Measurements from ENCODE around the gene ZNF774. TPM values are rescaled to one million over a fixed set of nuclear protein-coding genes. Genes with fewer than 3 reads are reported as not detected.

ZNF774 gene
- total and polyA plus RNA-seq, 4 donors = 0.19 to 1.0 (median 0.48) TPM

DNA sequence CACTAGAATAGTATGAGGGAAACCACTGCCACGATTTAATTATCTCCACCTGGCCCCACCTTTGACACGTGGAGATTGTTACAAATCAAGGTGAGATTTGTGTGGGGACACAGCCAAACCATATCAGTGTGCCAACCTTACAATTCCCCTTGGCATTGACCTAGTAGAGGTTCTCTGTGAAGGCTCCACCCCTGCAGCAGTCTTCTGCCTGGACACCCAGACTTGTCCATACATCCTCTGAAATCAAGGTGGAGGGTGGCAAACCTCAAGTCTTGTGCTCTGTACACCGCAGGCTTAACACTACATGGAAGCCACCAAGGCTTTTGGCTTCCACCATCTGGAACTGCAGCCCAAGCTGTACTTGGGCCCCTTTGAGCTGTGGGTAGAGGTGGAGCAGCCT lies 27.2 kb downstream of the ZNF774 start:
- no peak for DNase-seq (ENCODE audit: low spot score)
- 89% methylated on average over 3 of the region's 3 CpGs for WGBS
- Histone ChIP-seq H3K4me1 (ENCODE audit: control insufficient read depth in 4 of 4, insufficient read depth in 4 of 4, low read length in 3 of 4) (peaks cover 0 to 2% (median 0%) of the 10 kb centered on the region in 4 donors), H3K27me3 (ENCODE audit: control insufficient read depth in 4 of 4, insufficient read depth in 4 of 4, low read length in 3 of 4) (no peaks in the 10 kb centered on the region), H3K4me3 (ENCODE audit: low read depth in 1 of 3, low read length in 3 of 3) (peak overlapping the region in 1 of 3 donors; percentile 0), H3K9ac (ENCODE audit: low read depth in 1 of 2, low read length in 2 of 2) (no peak overlapping the region), H3K27ac (ENCODE audit: low read depth in 1 of 2, low read length in 2 of 2) (no peak overlapping the region), H3K36me3 (ENCODE audit: control insufficient read depth in 4 of 4, insufficient read depth in 3 of 4, low read depth in 1 of 4, low read length in 3 of 4) (no peaks in the 10 kb centered on the region), H3K9me3 (ENCODE audit: control insufficient read depth in 4 of 4, low read length in 3 of 4) (peaks cover 0 to 9% (median 3%) of the 10 kb centered on the region in 4 donors)
- TF ChIP-seq EGR1 (IDR thresholded peaks at IDR 0.05; ENCODE audit: low read depth in 2 of 2) (no peak), HNF4G (IDR thresholded peaks at IDR 0.05) (no peak)
- TF ChIP-seq, protein P1, sequence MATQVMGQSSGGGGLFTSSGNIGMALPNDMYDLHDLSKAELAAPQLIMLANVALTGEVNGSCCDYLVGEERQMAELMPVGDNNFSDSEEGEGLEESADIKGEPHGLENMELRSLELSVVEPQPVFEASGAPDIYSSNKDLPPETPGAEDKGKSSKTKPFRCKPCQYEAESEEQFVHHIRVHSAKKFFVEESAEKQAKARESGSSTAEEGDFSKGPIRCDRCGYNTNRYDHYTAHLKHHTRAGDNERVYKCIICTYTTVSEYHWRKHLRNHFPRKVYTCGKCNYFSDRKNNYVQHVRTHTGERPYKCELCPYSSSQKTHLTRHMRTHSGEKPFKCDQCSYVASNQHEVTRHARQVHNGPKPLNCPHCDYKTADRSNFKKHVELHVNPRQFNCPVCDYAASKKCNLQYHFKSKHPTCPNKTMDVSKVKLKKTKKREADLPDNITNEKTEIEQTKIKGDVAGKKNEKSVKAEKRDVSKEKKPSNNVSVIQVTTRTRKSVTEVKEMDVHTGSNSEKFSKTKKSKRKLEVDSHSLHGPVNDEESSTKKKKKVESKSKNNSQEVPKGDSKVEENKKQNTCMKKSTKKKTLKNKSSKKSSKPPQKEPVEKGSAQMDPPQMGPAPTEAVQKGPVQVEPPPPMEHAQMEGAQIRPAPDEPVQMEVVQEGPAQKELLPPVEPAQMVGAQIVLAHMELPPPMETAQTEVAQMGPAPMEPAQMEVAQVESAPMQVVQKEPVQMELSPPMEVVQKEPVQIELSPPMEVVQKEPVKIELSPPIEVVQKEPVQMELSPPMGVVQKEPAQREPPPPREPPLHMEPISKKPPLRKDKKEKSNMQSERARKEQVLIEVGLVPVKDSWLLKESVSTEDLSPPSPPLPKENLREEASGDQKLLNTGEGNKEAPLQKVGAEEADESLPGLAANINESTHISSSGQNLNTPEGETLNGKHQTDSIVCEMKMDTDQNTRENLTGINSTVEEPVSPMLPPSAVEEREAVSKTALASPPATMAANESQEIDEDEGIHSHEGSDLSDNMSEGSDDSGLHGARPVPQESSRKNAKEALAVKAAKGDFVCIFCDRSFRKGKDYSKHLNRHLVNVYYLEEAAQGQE (IDR thresholded peaks at IDR 0.05) = no peak

GRCh38 chr15:90381515-90381914 lies 29.4 kb downstream of the ZNF774 start:
- Histone ChIP-seq H3K27me3 (ENCODE audit: control insufficient read depth in 4 of 4, insufficient read depth in 4 of 4, low read length in 3 of 4) (no peaks in the 10 kb centered on the region), H3K9ac (ENCODE audit: low read depth in 1 of 2, low read length in 2 of 2) (no peak overlapping the region), H3K4me1 (ENCODE audit: control insufficient read depth in 4 of 4, insufficient read depth in 4 of 4, low read length in 3 of 4) (no peaks in the 10 kb centered on the region), H3K36me3 (ENCODE audit: control insufficient read depth in 4 of 4, insufficient read depth in 3 of 4, low read depth in 1 of 4, low read length in 3 of 4) (no peaks in the 10 kb centered on the region), H3K27ac (ENCODE audit: low read depth in 1 of 2, low read length in 2 of 2) (no peak overlapping the region), H3K4me3 (ENCODE audit: low read depth in 1 of 3, low read length in 3 of 3) (no peak overlapping the region), H3K9me3 (ENCODE audit: control insufficient read depth in 4 of 4, low read length in 3 of 4) (peaks cover 0 to 9% (median 3%) of the 10 kb centered on the region in 4 donors)
- TF ChIP-seq, protein P2, sequence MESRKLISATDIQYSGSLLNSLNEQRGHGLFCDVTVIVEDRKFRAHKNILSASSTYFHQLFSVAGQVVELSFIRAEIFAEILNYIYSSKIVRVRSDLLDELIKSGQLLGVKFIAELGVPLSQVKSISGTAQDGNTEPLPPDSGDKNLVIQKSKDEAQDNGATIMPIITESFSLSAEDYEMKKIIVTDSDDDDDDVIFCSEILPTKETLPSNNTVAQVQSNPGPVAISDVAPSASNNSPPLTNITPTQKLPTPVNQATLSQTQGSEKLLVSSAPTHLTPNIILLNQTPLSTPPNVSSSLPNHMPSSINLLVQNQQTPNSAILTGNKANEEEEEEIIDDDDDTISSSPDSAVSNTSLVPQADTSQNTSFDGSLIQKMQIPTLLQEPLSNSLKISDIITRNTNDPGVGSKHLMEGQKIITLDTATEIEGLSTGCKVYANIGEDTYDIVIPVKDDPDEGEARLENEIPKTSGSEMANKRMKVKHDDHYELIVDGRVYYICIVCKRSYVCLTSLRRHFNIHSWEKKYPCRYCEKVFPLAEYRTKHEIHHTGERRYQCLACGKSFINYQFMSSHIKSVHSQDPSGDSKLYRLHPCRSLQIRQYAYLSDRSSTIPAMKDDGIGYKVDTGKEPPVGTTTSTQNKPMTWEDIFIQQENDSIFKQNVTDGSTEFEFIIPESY (IDR thresholded peaks at IDR 0.05) = no peak
- no peak for TF ChIP-seq RXRA (IDR thresholded peaks at IDR 0.05)
- no peak for TF ChIP-seq JUND (IDR thresholded peaks at IDR 0.05)
- no peak for TF ChIP-seq FOXA2 (IDR thresholded peaks at IDR 0.05)
- no peak for TF ChIP-seq YY1 (IDR thresholded peaks at IDR 0.05)
- no peak for TF ChIP-seq SP1 (IDR thresholded peaks at IDR 0.05)
- TF ChIP-seq, protein P3, sequence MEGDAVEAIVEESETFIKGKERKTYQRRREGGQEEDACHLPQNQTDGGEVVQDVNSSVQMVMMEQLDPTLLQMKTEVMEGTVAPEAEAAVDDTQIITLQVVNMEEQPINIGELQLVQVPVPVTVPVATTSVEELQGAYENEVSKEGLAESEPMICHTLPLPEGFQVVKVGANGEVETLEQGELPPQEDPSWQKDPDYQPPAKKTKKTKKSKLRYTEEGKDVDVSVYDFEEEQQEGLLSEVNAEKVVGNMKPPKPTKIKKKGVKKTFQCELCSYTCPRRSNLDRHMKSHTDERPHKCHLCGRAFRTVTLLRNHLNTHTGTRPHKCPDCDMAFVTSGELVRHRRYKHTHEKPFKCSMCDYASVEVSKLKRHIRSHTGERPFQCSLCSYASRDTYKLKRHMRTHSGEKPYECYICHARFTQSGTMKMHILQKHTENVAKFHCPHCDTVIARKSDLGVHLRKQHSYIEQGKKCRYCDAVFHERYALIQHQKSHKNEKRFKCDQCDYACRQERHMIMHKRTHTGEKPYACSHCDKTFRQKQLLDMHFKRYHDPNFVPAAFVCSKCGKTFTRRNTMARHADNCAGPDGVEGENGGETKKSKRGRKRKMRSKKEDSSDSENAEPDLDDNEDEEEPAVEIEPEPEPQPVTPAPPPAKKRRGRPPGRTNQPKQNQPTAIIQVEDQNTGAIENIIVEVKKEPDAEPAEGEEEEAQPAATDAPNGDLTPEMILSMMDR (IDR thresholded peaks at IDR 0.05; ENCODE audit: low read depth, low read length, missing input control) = no peak
- no peak for DNase-seq (ENCODE audit: low spot score)

DNA sequence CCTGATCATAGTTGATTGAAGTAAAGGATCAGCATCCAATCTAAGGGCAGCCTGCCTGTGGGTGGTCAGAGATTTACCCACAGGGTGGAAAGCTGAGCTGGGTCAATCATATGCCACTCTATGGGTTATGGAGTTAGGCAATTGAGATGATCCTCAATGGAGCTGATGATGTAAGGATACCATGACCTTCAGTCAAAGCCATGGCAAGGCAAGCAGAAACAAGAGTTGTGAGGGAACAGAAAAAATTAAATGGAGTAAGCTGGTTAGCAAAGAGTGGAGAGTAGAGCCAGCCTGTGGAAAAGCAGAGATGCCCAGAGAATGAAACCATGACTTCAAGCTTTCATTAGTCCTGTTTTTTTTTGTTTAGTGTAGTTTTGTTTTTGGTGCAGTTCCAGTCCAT lies 30.2 kb downstream of the ZNF774 start:
- H3K27me3 ChIP-seq (ENCODE audit: control insufficient read depth in 4 of 4, insufficient read depth in 4 of 4, low read length in 3 of 4) = no peaks in the 10 kb centered on the region
- no peak overlapping the region for H3K27ac ChIP-seq (ENCODE audit: low read depth in 1 of 2, low read length in 2 of 2)
- H3K36me3 ChIP-seq (ENCODE audit: control insufficient read depth in 4 of 4, insufficient read depth in 3 of 4, low read depth in 1 of 4, low read length in 3 of 4) = no peaks in the 10 kb centered on the region
- no peak overlapping the region for H3K4me3 ChIP-seq (ENCODE audit: low read depth in 1 of 3, low read length in 3 of 3)
- no peak for DNase-seq (ENCODE audit: low spot score)
- H3K4me1 ChIP-seq (ENCODE audit: control insufficient read depth in 4 of 4, insufficient read depth in 4 of 4, low read length in 3 of 4) = no peaks in the 10 kb centered on the region
- H3K9me3 ChIP-seq (ENCODE audit: control insufficient read depth in 4 of 4, low read length in 3 of 4) = peaks cover 0 to 9% (median 3%) of the 10 kb centered on the region in 4 donors
- H3K9ac ChIP-seq (ENCODE audit: low read depth in 1 of 2, low read length in 2 of 2) = no peak overlapping the region
- TF ChIP-seq TAF1 (conservative IDR thresholded peaks at IDR 0.05) (no peak), FOXA1 (IDR thresholded peaks at IDR 0.05) (no peak), GABPA (IDR thresholded peaks at IDR 0.05 in 1 of 2, conservative IDR thresholded peaks at IDR 0.05 in 1 of 2) (no peak), RXRA (IDR thresholded peaks at IDR 0.05) (no peak), FOXA2 (IDR thresholded peaks at IDR 0.05) (no peak), ATF3 (IDR thresholded peaks at IDR 0.05) (no peak), NR2F2 (IDR thresholded peaks at IDR 0.05) (no peak), EGR1 (IDR thresholded peaks at IDR 0.05; ENCODE audit: low read depth in 2 of 2) (no peak)
- TF ChIP-seq, protein P2 (IDR thresholded peaks at IDR 0.05) = no peak
- TF ChIP-seq, protein P1 (IDR thresholded peaks at IDR 0.05) = no peak

Data from liver (tissue), 9 donors.